HTERT RPE-1 (cell line): ENCODE measurements around the gene TMEM239.

Experiments
- in situ Hi-C: fragments of 300-500 bp; cut with MboI; formaldehyde crosslinking; loops from 4 replicates; pipeline ENCODE4 v1.14.3; 2020; ENCODE audit warnings: low sequenced_read_pairs

The TMEM239 gene

DNA sequence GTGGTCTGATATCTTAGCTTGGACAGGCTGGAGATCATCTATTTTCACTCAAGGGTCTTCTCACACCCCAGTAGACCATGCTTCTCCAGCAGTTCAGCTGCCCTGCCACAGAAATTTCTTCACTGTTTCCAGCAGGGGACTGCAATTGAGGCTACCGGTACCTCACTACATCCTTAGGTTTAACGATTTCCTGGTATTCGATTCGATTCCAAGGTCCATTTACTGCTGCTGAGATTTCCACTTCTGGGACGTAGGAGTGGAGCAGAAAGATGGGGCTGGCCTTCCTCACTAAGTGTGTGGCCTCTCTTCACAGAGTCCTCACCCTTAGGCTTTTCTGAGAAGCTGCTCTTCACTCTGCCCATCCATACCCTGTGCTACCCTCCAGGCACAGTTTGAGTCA is 30.5 kb downstream of the TMEM239 start:
- in situ Hi-C loops, result no loop called here

DNA sequence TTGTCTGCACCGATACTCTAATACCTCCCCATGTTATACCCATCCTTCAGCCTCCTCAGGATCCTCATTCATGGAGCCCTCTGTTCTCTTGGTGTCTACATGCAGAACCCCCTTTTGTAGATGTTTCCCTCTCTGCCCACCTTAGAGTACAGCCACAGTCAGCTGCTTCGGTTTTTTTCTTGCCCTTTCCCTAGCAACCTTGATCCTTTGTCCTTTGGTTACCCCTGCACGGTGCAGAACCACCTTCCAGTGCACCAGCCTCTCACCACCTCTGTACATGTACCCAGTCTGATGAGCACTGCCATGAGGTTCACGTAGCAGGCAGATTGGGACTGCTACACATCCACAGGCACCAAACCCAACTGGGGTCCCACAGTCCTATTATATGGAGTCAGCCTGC is 31.6 kb downstream of the TMEM239 start:
- in situ Hi-C loops, result no loop called here

DNA sequence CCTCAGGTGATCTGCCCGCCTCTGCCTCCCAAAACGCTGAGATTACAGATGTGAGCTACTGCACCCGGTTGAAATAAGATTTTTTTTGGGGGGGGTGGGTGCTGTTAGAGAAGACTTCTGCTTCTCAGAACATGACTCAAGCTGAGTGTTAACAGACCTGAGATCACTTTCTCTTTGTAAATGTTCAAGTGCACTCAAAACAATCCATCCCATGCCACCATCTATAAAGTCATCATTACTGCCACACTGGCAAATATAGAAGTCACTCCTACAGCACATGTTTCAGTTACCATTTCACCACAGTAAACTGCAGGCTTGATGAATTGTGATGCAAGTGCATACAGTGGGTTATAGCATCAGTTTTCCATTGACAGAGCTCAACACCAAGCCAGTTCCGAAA is 33.4 kb downstream of the TMEM239 start:
- in situ Hi-C loops, result no loop called here

- in situ Hi-C loops, result no loop called here
These were observed 34.9 kb downstream of the TMEM239 start for GRCh38 chr20:2851086-2851485.

GRCh38 chr20:2858591-2858990 is 42.4 kb downstream of the TMEM239 start:
- in situ Hi-C loops, result no loop called here

- in situ Hi-C loops, result no loop called here
These were observed 43.4 kb downstream of the TMEM239 start for GRCh38 chr20:2859330-2860121.

DNA sequence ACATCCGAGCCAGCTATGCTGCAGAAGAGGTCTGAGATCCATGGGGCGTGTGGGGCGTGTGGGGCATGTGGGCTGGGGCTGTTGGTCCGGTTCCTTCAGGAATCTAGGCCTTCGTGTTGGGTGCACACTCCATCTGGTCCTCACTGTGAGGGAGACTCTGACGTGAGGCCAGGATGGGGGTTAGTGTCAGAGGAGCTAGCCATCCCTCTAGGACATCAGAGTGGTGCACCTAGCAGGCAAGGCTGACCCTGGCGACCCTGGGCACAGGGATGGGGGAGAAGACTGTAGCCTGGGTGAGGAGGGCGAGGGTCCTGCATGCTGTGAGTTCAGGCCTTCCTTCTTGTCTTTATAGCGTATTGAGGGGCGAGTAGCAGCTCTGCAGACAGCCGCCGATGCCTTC is 48.5 kb downstream of the TMEM239 start:
- in situ Hi-C loops, result no loop called here

GRCh38 chr20:2865101-2865500 is 48.9 kb downstream of the TMEM239 start:
- in situ Hi-C loops, result no loop called here

GRCh38 chr20:2865630-2866029 is 49.5 kb downstream of the TMEM239 start:
- in situ Hi-C loops, result no loop called here

GRCh38 chr20:2866236-2866635 is 50.1 kb downstream of the TMEM239 start:
- in situ Hi-C loops, result no loop called here

DNA sequence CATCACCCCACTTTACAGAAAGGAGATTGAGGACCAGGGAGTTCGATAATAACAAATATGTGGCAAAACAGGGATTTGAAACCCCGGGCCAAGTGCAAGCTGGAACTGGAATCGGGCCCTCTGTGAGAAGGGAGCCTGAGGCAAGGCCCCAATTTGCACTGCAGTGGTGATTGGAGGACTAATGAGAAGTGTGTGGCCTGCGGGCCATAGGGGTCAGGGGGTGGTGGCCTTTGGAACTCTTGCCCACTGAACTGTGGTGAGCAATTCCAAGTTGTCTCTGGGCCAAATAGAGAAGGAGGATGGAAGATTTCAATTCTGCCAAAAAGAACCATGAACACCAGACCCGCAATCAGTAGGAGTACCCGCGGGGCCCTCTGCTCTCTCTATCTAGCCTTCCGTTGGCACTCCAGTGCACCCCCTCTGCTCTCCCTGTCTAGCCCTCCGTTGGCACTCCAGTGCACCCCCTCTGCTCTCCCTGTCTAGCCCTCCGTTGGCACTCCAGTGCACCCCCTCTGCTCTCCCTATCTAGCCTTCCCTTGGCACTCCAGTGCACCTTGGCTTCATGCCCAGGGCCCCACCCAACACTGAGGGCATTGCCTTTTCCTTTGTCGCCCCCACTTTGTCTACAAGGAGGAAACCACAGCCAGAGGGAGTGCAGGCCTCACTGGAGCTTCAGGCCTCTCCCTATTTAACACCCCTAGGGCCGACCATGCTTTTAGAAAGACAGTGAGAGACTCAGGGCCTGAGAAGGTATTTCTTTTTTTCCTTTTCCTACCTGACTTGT is 51.1 kb downstream of the TMEM239 start:
- in situ Hi-C loops, result no loop called here
